Progenitor cell of endocrine pancreas (in vitro differentiated cells): ENCODE data around the gene SCN1B. TPM values are rescaled to one million over a fixed set of nuclear protein-coding genes. Genes with fewer than 3 reads are reported as not detected.
"Not testable (repeated sequence)": the region's sequence is repeated elsewhere in the genome, so short reads cannot be mapped to it uniquely, and the experiment has no call there.

ENCODE experiments used
- DNase-seq: peaks from one replicate; pipeline ENCODE4 v3.0.0; 2021; ENCODE audit warnings: low spot score; ENCODE audit not compliant: unreplicated experiment
- H3K27ac Mint-ChIP-seq: 2 replicates; pipeline ENCODE4 v1.8.0; 2021; ENCODE audit warnings: mild to moderate bottlenecking, moderate library complexity, mixed read lengths
- H3K27me3 Mint-ChIP-seq: 2 replicates; pipeline ENCODE4 v1.8.0; 2021; ENCODE audit warnings: mixed read lengths
- H3K36me3 Mint-ChIP-seq: 2 replicates; pipeline ENCODE4 v1.8.0; 2022; ENCODE audit warnings: mixed read lengths; ENCODE audit not compliant: insufficient read depth
- H3K4me1 Mint-ChIP-seq: 2 replicates; pipeline ENCODE4 v1.8.0; 2021; ENCODE audit warnings: low read depth, mixed read lengths
- H3K4me3 Mint-ChIP-seq: 2 replicates; pipeline ENCODE4 v1.8.0; 2021; ENCODE audit warnings: low read depth, mild to moderate bottlenecking, moderate library complexity, mixed read lengths
- H3K9me3 Mint-ChIP-seq: 2 replicates; pipeline ENCODE4 v1.8.0; 2021; ENCODE audit warnings: low read depth, mixed read lengths
- total RNA-seq: library from RNA; stranded (reverse); gene quantifications from 2 replicates; pipeline ENCODE4 v1.2.1, GENCODE V29; 2021
- TF ChIP-seq, protein P1 (sequence below): fragments of 200-600 bp; sonication (generic); IDR thresholded peaks from one replicate; pipeline ENCODE4 v1.5.0; 2021; ENCODE audit warnings: antibody characterized with exemption, mild to moderate bottlenecking; ENCODE audit not compliant: unreplicated experiment

The SCN1B gene
- total RNA-seq, 1 donor from 2014 or later, result 1.7 TPM

- no peak overlapping the region for H3K4me3 Mint-ChIP-seq
- TF ChIP-seq, protein P1, sequence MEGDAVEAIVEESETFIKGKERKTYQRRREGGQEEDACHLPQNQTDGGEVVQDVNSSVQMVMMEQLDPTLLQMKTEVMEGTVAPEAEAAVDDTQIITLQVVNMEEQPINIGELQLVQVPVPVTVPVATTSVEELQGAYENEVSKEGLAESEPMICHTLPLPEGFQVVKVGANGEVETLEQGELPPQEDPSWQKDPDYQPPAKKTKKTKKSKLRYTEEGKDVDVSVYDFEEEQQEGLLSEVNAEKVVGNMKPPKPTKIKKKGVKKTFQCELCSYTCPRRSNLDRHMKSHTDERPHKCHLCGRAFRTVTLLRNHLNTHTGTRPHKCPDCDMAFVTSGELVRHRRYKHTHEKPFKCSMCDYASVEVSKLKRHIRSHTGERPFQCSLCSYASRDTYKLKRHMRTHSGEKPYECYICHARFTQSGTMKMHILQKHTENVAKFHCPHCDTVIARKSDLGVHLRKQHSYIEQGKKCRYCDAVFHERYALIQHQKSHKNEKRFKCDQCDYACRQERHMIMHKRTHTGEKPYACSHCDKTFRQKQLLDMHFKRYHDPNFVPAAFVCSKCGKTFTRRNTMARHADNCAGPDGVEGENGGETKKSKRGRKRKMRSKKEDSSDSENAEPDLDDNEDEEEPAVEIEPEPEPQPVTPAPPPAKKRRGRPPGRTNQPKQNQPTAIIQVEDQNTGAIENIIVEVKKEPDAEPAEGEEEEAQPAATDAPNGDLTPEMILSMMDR, result no peak
- H3K9me3 Mint-ChIP-seq, result no peaks in the 10 kb centered on the region
- no peak overlapping the region for H3K27ac Mint-ChIP-seq
- DNase-seq, result no peak
- H3K27me3 Mint-ChIP-seq, result no peaks in the 10 kb centered on the region
- peaks cover 23% of the 10 kb centered on the region for H3K36me3 Mint-ChIP-seq
- no peaks in the 10 kb centered on the region for H3K4me1 Mint-ChIP-seq
Observed at GRCh38 chr19:35011737-35012682, 18.3 kb upstream of the SCN1B start.

GRCh38 chr19:35013041-35013819 lies 17.0 kb upstream of the SCN1B start:
- Mint-ChIP-seq H3K9me3 (no peaks in the 10 kb centered on the region), H3K4me1 (no peaks in the 10 kb centered on the region), H3K27ac (peak overlapping the region; percentile 81), H3K4me3 (no peak overlapping the region), H3K27me3 (no peaks in the 10 kb centered on the region), H3K36me3 (peaks cover 28% of the 10 kb centered on the region)
- TF ChIP-seq, protein P1, result peak; percentile 92
- DNase-seq, result peak; percentile 65

- Mint-ChIP-seq H3K4me1 (no peaks in the 10 kb centered on the region), H3K4me3 (no peak overlapping the region), H3K36me3 (peaks cover 32% of the 10 kb centered on the region), H3K27ac (peak overlapping the region; percentile 81), H3K9me3 (no peaks in the 10 kb centered on the region), H3K27me3 (no peaks in the 10 kb centered on the region)
- no peak for DNase-seq
- TF ChIP-seq, protein P1, result no peak
Observed at GRCh38 chr19:35013820-35014754, 16.2 kb upstream of the SCN1B start.

DNA sequence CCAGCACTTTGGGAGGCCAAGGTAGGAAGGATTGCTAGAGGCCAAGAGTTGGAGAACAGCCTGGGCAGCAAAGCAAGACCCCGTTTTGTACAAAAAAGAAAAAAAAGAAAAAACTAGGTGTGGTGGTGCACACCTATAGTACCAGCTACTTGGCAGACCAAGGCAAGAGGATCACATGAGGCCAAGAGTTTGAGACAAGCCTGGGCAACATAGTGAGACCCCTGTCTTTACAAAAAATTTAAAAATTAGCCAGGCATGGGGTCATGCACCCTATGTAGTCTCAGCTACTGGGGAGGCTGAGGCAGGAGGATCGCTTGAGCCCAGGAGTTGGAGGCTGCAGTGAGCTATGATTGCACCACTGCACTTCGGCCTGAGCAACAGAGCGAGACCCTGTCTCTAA lies 15.5 kb upstream of the SCN1B start:
- not testable (repeated sequence) for H3K4me3 Mint-ChIP-seq, H3K27me3 Mint-ChIP-seq, H3K9me3 Mint-ChIP-seq, H3K27ac Mint-ChIP-seq, DNase-seq, H3K4me1 Mint-ChIP-seq
- H3K36me3 Mint-ChIP-seq, result peaks cover 35% of the 10 kb centered on the region

- Mint-ChIP-seq H3K9me3 (no peaks in the 10 kb centered on the region), H3K27ac (peak overlapping the region; percentile 71), H3K36me3 (peaks cover 35% of the 10 kb centered on the region), H3K4me3 (no peak overlapping the region), H3K27me3 (no peaks in the 10 kb centered on the region), H3K4me1 (no peaks in the 10 kb centered on the region)
- TF ChIP-seq, protein P1, result no peak
- no peak for DNase-seq
Observed at GRCh38 chr19:35015270-35015953, 14.9 kb upstream of the SCN1B start.
